Right atrium auricular region (tissue), 2 donors: ENCODE measurements around the gene SLC43A1. TPM values are rescaled to one million over a fixed set of nuclear protein-coding genes. Genes with fewer than 3 reads are reported as not detected.

Experiments
- DNase-seq: peaks from one replicate; pipeline ENCODE4 v3.0.0-alpha.2; 2019; ENCODE audit warnings: low spot score
- H3K27ac ChIP-seq, 2 donors: fragments of 200-600 bp; sonication (generic); 1 replicate in 1 of 2; 2 replicates in 1 of 2; pipeline ENCODE4 v1.5.1; 2016 to 2019
- H3K27me3 ChIP-seq, 2 donors: fragments of 200-600 bp; sonication (generic); one replicate each; pipeline versions ENCODE4 v1.5.1 to v1.6.0; 2017 to 2019
- H3K36me3 ChIP-seq: fragments of 200-600 bp; sonication (generic); one replicate; pipeline ENCODE4 v1.5.1; 2016
- H3K4me1 ChIP-seq, 2 donors: fragments of 200-600 bp; sonication (generic); one replicate each; pipeline versions ENCODE4 v1.5.1 to v1.6.0; 2017 to 2019
- H3K4me3 ChIP-seq, 2 donors: fragments of 200-600 bp; sonication (generic); 1 replicate in 1 of 2; 2 replicates in 1 of 2; pipeline ENCODE4 v1.5.1; 2017 to 2019; ENCODE audit warnings: mild to moderate bottlenecking in 1 of 2, moderate library complexity in 1 of 2
- H3K9me3 ChIP-seq, 2 donors: fragments of 200-600 bp; sonication (generic); one replicate each; pipeline ENCODE4 v1.5.1; 2019
- total RNA-seq, 2 donors: library from RNA; depleted of rRNA; stranded (reverse); fragments of >200 nt; gene quantifications; one replicate each; pipeline ENCODE4 v1.1.0, GENCODE V29; 2016
- TF ChIP-seq, protein P1 (sequence below), 2 donors: fragments of 200-600 bp; sonication (generic); IDR thresholded peaks; one replicate each; pipeline ENCODE4 v1.5.1; 2019; ENCODE audit warnings: antibody characterized with exemption in 2 of 2

The SLC43A1 gene
- total RNA-seq, 2 donors from 2014 or later, result 5.0 to 10.4 TPM

DNA sequence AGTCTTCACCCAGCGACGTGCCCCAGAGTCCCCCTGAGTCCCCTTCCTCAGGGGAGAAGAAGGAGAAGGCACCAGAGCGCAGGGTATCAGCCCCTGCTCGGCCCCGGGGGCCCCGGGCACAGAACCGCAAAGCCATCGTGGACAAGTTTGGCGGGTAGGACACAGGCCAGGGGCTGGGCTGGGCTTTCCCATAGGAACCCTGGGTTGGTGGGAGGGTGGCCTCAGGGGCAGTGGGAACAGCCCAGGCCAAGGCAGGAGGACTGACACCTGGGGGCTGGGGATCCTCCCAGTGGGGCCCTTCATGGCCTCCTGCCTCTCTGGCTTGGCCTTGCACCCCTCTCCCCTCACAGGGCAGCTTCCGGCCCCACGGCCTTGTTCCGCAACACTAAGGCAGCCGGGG is 30.4 kb upstream of the SLC43A1 start:
- Histone ChIP-seq H3K27me3 (no peaks in the 10 kb centered on the region), H3K4me3 (no peak overlapping the region), H3K36me3 (peaks cover 14% of the 10 kb centered on the region), H3K4me1 (no peaks in the 10 kb centered on the region), H3K9me3 (no peaks in the 10 kb centered on the region), H3K27ac (no peak overlapping the region)
- TF ChIP-seq, protein P1, sequence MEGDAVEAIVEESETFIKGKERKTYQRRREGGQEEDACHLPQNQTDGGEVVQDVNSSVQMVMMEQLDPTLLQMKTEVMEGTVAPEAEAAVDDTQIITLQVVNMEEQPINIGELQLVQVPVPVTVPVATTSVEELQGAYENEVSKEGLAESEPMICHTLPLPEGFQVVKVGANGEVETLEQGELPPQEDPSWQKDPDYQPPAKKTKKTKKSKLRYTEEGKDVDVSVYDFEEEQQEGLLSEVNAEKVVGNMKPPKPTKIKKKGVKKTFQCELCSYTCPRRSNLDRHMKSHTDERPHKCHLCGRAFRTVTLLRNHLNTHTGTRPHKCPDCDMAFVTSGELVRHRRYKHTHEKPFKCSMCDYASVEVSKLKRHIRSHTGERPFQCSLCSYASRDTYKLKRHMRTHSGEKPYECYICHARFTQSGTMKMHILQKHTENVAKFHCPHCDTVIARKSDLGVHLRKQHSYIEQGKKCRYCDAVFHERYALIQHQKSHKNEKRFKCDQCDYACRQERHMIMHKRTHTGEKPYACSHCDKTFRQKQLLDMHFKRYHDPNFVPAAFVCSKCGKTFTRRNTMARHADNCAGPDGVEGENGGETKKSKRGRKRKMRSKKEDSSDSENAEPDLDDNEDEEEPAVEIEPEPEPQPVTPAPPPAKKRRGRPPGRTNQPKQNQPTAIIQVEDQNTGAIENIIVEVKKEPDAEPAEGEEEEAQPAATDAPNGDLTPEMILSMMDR (IDR thresholded peaks at IDR 0.05), result no peak
- DNase-seq, result no peak

DNA sequence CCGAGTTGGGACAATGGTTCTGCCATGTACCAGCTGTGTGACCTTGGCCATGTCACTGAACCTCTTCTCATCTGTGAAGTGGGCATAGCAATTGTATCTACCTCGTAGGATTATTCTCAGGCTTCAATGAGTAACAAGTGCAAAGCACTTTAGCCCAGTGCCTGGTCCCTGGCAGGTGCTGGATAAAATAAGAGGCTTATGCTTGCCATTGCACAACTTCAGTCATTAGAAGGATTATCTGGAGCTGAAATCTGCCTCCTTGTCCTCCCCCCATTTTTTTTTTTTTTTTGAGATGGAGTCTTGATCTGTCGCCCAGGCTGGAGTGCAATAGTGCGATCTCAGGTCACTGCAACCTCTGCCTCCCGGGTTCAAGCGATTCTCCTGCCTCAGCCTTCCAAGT is 29.1 kb upstream of the SLC43A1 start:
- TF ChIP-seq, protein P1 (IDR thresholded peaks at IDR 0.05), result no peak
- no peaks in the 10 kb centered on the region for H3K9me3 ChIP-seq

DNA sequence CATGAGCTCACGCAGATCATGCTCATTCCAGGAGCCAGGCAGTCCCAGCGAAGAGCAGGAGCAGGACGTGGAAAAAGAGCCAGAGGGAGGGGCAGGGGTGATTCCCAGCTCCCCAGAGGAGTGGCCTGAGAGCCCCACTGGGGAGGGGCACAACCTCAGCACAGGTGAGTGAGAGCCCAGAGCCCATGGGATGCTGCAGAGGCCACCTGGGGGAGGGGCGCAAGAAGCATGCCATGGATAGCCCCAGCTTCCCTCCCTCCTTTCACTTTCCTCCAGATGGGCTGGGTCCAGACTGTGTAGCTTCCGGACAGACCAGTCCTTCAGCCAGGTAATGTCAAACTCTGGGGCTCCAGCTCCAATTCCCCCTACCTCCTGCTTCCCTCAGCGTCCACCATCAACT is 28.1 kb upstream of the SLC43A1 start:
- DNase-seq, result no peak
- Histone ChIP-seq H3K27ac (no peak overlapping the region), H3K4me3 (no peak overlapping the region), H3K4me1 (no peaks in the 10 kb centered on the region), H3K9me3 (no peaks in the 10 kb centered on the region), H3K36me3 (no peaks in the 10 kb centered on the region), H3K27me3 (no peaks in the 10 kb centered on the region)
- TF ChIP-seq, protein P1 (IDR thresholded peaks at IDR 0.05), result no peak

More for the DNA sequence above, 29.1 kb upstream of the SLC43A1 start:
- no peak for DNase-seq
- Histone ChIP-seq H3K36me3 (peaks cover 1% of the 10 kb centered on the region), H3K27me3 (no peaks in the 10 kb centered on the region), H3K27ac (no peak overlapping the region), H3K4me3 (no peak overlapping the region), H3K4me1 (no peaks in the 10 kb centered on the region)

DNA sequence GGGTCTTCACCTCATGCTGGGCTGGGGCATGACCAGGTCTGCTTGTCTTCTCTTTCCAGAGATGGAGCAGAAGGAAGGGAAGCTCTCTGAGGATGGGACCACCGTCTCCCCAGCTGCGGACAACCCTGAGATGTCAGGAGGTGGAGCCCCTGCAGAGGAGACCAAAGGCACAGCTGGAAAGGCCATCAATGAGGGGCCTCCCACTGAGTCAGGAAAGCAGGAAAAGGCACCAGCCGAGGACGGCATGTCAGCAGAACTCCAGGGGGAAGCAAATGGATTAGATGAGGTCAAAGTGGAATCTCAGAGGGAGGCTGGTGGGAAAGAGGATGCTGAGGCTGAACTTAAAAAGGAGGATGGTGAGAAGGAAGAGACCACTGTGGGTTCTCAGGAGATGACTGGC is 27.1 kb upstream of the SLC43A1 start:
- H3K36me3 ChIP-seq, result no peaks in the 10 kb centered on the region
- H3K4me1 ChIP-seq, result no peaks in the 10 kb centered on the region
- DNase-seq, result no peak
- no peak overlapping the region for H3K27ac ChIP-seq
- H3K27me3 ChIP-seq, result no peaks in the 10 kb centered on the region
- no peak overlapping the region for H3K4me3 ChIP-seq
- TF ChIP-seq, protein P1 (IDR thresholded peaks at IDR 0.05), result no peak
- no peaks in the 10 kb centered on the region for H3K9me3 ChIP-seq

DNA sequence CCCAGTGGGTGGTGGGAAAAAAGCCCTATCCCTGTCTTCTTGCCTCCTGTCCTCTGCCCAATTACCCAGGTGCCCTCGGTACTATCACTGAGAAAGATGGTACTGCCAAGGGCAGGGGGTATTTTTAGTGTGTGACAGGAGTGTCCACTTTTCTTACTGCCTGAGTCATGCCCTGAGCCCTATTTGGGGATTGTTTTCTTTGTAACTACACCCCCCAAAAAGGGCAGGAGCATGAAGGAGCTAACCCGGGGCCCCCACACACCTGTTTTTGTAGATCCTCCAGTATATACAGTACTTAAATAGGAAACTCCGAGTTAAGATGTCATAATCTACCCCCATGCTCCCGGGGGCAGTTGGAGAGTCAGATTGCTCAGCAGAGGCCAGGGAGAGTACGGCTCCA is 25.7 kb upstream of the SLC43A1 start:
- no peaks in the 10 kb centered on the region for H3K4me1 ChIP-seq
- H3K4me3 ChIP-seq, result no peak overlapping the region
- H3K27me3 ChIP-seq, result no peaks in the 10 kb centered on the region
- no peaks in the 10 kb centered on the region for H3K36me3 ChIP-seq
- TF ChIP-seq, protein P1 (IDR thresholded peaks at IDR 0.05), result no peak
- no peaks in the 10 kb centered on the region for H3K9me3 ChIP-seq
- H3K27ac ChIP-seq, result no peak overlapping the region
- no peak for DNase-seq

DNA sequence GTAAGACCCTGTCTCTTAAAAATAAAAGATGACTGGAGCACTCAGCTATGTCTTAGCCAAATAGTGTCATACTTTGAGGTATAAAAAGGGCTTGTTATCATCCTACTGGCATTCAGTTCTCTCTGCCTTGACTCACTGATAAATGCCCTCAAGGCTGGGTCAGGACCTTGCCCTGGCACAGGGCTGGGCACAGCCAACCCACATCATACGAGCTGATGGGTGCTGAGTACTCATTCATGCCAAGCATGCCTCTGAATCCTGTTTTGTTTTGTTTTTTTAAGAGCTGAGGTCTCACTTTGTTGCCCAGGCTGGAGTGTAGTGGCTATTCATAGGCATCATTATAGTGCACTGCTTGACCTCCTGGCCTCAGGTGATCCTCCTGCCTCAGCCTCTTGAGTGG is 23.8 kb upstream of the SLC43A1 start:
- no peak overlapping the region for H3K4me3 ChIP-seq
- no peaks in the 10 kb centered on the region for H3K27me3 ChIP-seq
- H3K9me3 ChIP-seq, result no peaks in the 10 kb centered on the region
- DNase-seq, result no peak
- no peak overlapping the region for H3K27ac ChIP-seq
- TF ChIP-seq, protein P1 (IDR thresholded peaks at IDR 0.05), result no peak
- no peaks in the 10 kb centered on the region for H3K36me3 ChIP-seq
- no peaks in the 10 kb centered on the region for H3K4me1 ChIP-seq
